ENCODE results near the gene ZNF385B.

ZNF385B gene

GRCh38 chr2:179559108-179559806 lies 302.2 kb downstream of the ZNF385B start:
- Histone ChIP-seq H3K9me3 (no peaks in the 10 kb centered on the region), H3K36me3 (no peaks in the 10 kb centered on the region), H3K4me3 (ENCODE audit: low read depth in 1 of 2, low read length in 1 of 2) (no peak overlapping the region), H3K27me3 (peaks cover 4% of the 10 kb centered on the region), H3K27ac (no peak overlapping the region), H3K4me1 (ENCODE audit: control insufficient read depth in 1 of 2, insufficient read depth in 1 of 2, low read depth in 1 of 2, low read length in 1 of 2) (no peaks in the 10 kb centered on the region)
- no peak for TF ChIP-seq CTCF (IDR thresholded peaks at IDR 0.05)

- Histone ChIP-seq H3K36me3 (no peaks in the 10 kb centered on the region), H3K27ac (no peak overlapping the region), H3K27me3 (peaks cover 4% of the 10 kb centered on the region), H3K9me3 (no peaks in the 10 kb centered on the region), H3K4me3 (ENCODE audit: low read depth in 1 of 2, low read length in 1 of 2) (no peak overlapping the region), H3K4me1 (ENCODE audit: control insufficient read depth in 1 of 2, insufficient read depth in 1 of 2, low read depth in 1 of 2, low read length in 1 of 2) (no peaks in the 10 kb centered on the region)
- TF ChIP-seq CTCF (IDR thresholded peaks at IDR 0.05) = no peak
These were observed 303.1 kb downstream of the ZNF385B start for GRCh38 chr2:179558010-179558934.

- Histone ChIP-seq H3K4me3 (ENCODE audit: low read depth in 1 of 2, low read length in 1 of 2) (no peak overlapping the region), H3K4me1 (ENCODE audit: control insufficient read depth in 1 of 2, insufficient read depth in 1 of 2, low read depth in 1 of 2, low read length in 1 of 2) (no peaks in the 10 kb centered on the region), H3K27me3 (no peaks in the 10 kb centered on the region), H3K27ac (no peak overlapping the region), H3K9me3 (no peaks in the 10 kb centered on the region), H3K36me3 (no peaks in the 10 kb centered on the region)
- TF ChIP-seq CTCF (IDR thresholded peaks at IDR 0.05) = no peak
These were observed 305.0 kb downstream of the ZNF385B start for GRCh38 chr2:179556425-179556824.

- no peaks in the 10 kb centered on the region for H3K9me3 ChIP-seq
- no peaks in the 10 kb centered on the region for H3K36me3 ChIP-seq
- H3K4me1 ChIP-seq (ENCODE audit: control insufficient read depth in 1 of 2, insufficient read depth in 1 of 2, low read depth in 1 of 2, low read length in 1 of 2) = no peaks in the 10 kb centered on the region
- H3K4me3 ChIP-seq (ENCODE audit: low read depth in 1 of 2, low read length in 1 of 2) = no peak overlapping the region
- no peaks in the 10 kb centered on the region for H3K27me3 ChIP-seq
- no peak for TF ChIP-seq CTCF (IDR thresholded peaks at IDR 0.05)
- no peak overlapping the region for H3K27ac ChIP-seq
These were observed 305.6 kb downstream of the ZNF385B start for GRCh38 chr2:179555691-179556283.

- Histone ChIP-seq H3K9me3 (no peaks in the 10 kb centered on the region), H3K27me3 (no peaks in the 10 kb centered on the region), H3K4me3 (ENCODE audit: low read depth in 1 of 2, low read length in 1 of 2) (no peak overlapping the region), H3K36me3 (no peaks in the 10 kb centered on the region), H3K27ac (no peak overlapping the region), H3K4me1 (ENCODE audit: control insufficient read depth in 1 of 2, insufficient read depth in 1 of 2, low read depth in 1 of 2, low read length in 1 of 2) (no peaks in the 10 kb centered on the region)
- no peak for TF ChIP-seq CTCF (IDR thresholded peaks at IDR 0.05)
These were observed 306.6 kb downstream of the ZNF385B start for GRCh38 chr2:179554639-179555386.
